Raji (cell line): ENCODE measurements around the gene CTNNA2.

Experiments used
- POLR2A ChIP-seq: IDR thresholded peaks from 2 replicates; pipeline ENCODE4 v1.6.1; 2011; ENCODE audit warnings: low read depth, low read length, control low read depth; ENCODE audit not compliant: insufficient read depth

CTNNA2 gene

GRCh38 chr2:79717364-79718007, 204.6 kb downstream of the CTNNA2 start:
- no peak for TF ChIP-seq POLR2A

- no peak for TF ChIP-seq POLR2A
These were observed 208.2 kb downstream of the CTNNA2 start for GRCh38 chr2:79721061-79721460.

- TF ChIP-seq POLR2A = no peak
These were observed 209.1 kb downstream of the CTNNA2 start for GRCh38 chr2:79721966-79722365.

GRCh38 chr2:79723830-79724229, 211.0 kb downstream of the CTNNA2 start:
- TF ChIP-seq POLR2A = no peak

- TF ChIP-seq POLR2A = no peak
These were observed 216.7 kb downstream of the CTNNA2 start for GRCh38 chr2:79729532-79729931.

GRCh38 chr2:79734518-79734917, 221.7 kb downstream of the CTNNA2 start:
- no peak for TF ChIP-seq POLR2A

- no peak for TF ChIP-seq POLR2A
These were observed 228.1 kb downstream of the CTNNA2 start for GRCh38 chr2:79740879-79741443.

- no peak for TF ChIP-seq POLR2A
These were observed 237.5 kb downstream of the CTNNA2 start for GRCh38 chr2:79750321-79750720.

- TF ChIP-seq POLR2A = no peak
These were observed 244.7 kb downstream of the CTNNA2 start for GRCh38 chr2:79757526-79757925.

- no peak for TF ChIP-seq POLR2A
These were observed 245.2 kb downstream of the CTNNA2 start for GRCh38 chr2:79758042-79758441.

- no peak for TF ChIP-seq POLR2A
These were observed 246.0 kb downstream of the CTNNA2 start for GRCh38 chr2:79758749-79759282.

GRCh38 chr2:79770926-79771325, 258.1 kb downstream of the CTNNA2 start:
- TF ChIP-seq POLR2A = no peak

GRCh38 chr2:79771493-79771892, 258.6 kb downstream of the CTNNA2 start:
- TF ChIP-seq POLR2A = no peak

GRCh38 chr2:79774016-79774415, 261.2 kb downstream of the CTNNA2 start:
- TF ChIP-seq POLR2A = no peak

- no peak for TF ChIP-seq POLR2A
These were observed 263.6 kb downstream of the CTNNA2 start for GRCh38 chr2:79776461-79776860.

GRCh38 chr2:79780781-79781180, 267.9 kb downstream of the CTNNA2 start:
- TF ChIP-seq POLR2A = no peak
